Measurements from ENCODE around the gene TFG.

DNA sequence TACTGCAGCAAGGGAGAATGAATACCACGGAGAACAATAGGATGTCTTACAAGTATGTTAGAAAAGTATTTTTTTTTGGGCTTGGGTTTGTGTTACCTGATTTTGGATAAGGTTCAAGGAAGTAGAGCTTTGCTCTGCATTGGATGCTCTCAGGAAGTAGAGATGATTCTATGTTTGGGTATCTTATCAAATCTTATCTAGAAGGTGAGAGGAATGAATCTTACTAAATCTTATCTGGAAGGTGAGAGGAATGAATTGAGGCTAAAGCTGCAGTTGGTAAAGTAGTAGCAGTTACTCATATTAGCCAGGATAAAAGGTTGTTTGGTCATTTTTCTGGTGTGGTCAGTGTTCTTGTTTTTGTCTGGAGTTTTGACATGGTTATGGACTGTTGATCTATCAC lies 17.4 kb downstream of the TFG start:
- no peak for TF ChIP-seq POLR2A (IDR thresholded peaks at IDR 0.05)
- TF ChIP-seq, protein P1, sequence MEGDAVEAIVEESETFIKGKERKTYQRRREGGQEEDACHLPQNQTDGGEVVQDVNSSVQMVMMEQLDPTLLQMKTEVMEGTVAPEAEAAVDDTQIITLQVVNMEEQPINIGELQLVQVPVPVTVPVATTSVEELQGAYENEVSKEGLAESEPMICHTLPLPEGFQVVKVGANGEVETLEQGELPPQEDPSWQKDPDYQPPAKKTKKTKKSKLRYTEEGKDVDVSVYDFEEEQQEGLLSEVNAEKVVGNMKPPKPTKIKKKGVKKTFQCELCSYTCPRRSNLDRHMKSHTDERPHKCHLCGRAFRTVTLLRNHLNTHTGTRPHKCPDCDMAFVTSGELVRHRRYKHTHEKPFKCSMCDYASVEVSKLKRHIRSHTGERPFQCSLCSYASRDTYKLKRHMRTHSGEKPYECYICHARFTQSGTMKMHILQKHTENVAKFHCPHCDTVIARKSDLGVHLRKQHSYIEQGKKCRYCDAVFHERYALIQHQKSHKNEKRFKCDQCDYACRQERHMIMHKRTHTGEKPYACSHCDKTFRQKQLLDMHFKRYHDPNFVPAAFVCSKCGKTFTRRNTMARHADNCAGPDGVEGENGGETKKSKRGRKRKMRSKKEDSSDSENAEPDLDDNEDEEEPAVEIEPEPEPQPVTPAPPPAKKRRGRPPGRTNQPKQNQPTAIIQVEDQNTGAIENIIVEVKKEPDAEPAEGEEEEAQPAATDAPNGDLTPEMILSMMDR (IDR thresholded peaks at IDR 0.05) = no peak

Data from uterus (tissue), 2 donors.